ENCODE measurements around the gene GLRX5. TPM values are rescaled to one million over a fixed set of nuclear protein-coding genes. Genes with fewer than 3 reads are reported as not detected.
A peak's percentile ranks its signal among the peaks of the same experiment; 100 is the strongest.

GLRX5 gene
- total RNA-seq, 1 experiment from 2014 or later, result 62.2 TPM

- Mint-ChIP-seq H3K27ac (no peak overlapping the region; a peak in 1 of 7 replicates), H3K9me3 (no peaks in the 10 kb centered on the region), H3K27me3 (ENCODE audit: low read depth) (peaks cover 13% of the 10 kb centered on the region), H3K4me1 (peaks cover 5 to 9% of the 10 kb centered on the region in 2 experiments), H3K4me3 (no peak overlapping the region), H3K36me3 (ENCODE audit: insufficient read depth in 1 of 3, low read depth in 3 of 3) (no peaks in the 10 kb centered on the region)
- H2AFZ ChIP-seq (ENCODE audit: low read length), result no peak overlapping the region
- no peak overlapping the region for H3T11ph ChIP-seq (ENCODE audit: low read length)
- H3K4me1 ChIP-seq (ENCODE audit: insufficient read depth, low read length), result no peaks in the 10 kb centered on the region
- no peak overlapping the region for H2BK20ac ChIP-seq (ENCODE audit: low read depth, low read length, poor library complexity, severe bottlenecking)
- H3K56ac ChIP-seq (ENCODE audit: insufficient read length, low read depth, low read length), result no peak overlapping the region
- no peaks in the 10 kb centered on the region for H3K23me2 ChIP-seq (ENCODE audit: insufficient read length, low read depth, low read length, poor library complexity, severe bottlenecking)
- no peak overlapping the region for H3K9ac ChIP-seq (ENCODE audit: extremely low read depth, insufficient read length, low read length)
- H2BK120ac ChIP-seq (ENCODE audit: low read depth, low read length, poor library complexity, severe bottlenecking), result no peak overlapping the region
- no peak overlapping the region for H4K5ac ChIP-seq (ENCODE audit: insufficient read length, low read depth, low read length)
- H2BK15ac ChIP-seq (ENCODE audit: low read depth, low read length), result no peak overlapping the region
- no peaks in the 10 kb centered on the region for H3K79me2 ChIP-seq (ENCODE audit: insufficient read depth, low read length)
- no peak overlapping the region for H4K8ac ChIP-seq (replicated peaks; ENCODE audit: insufficient read length, low read depth, low read length)
- no peak overlapping the region for H3K27ac ChIP-seq (ENCODE audit: insufficient read length, low read depth, low read length)
- H3K27me3 ChIP-seq (ENCODE audit: insufficient read depth, low read length), result no peaks in the 10 kb centered on the region
- no peaks in the 10 kb centered on the region for H3K9me3 ChIP-seq (ENCODE audit: control insufficient read depth, low read depth, low read length)
- no peak overlapping the region for H2BK5ac ChIP-seq (ENCODE audit: insufficient read length, low read length)
- peaks cover 2% of the 10 kb centered on the region for H4K20me1 ChIP-seq (ENCODE audit: control insufficient read depth, insufficient read depth, insufficient read length)
- no peak overlapping the region for H3K4me2 ChIP-seq (ENCODE audit: insufficient read depth, insufficient read length, low read length)
- H3K79me1 ChIP-seq (ENCODE audit: insufficient read depth, low read depth, low read length, poor library complexity, severe bottlenecking), result no peaks in the 10 kb centered on the region
- no peak overlapping the region for H2BK12ac ChIP-seq (ENCODE audit: insufficient read length, low read depth, low read length)
- H3K18ac ChIP-seq (ENCODE audit: insufficient read length, low read depth, low read length), result no peak overlapping the region
- H3K14ac ChIP-seq (ENCODE audit: insufficient read depth, low read length), result peak overlapping the region; percentile 2; the same call in 1 of the 2 replicates
- H3K23ac ChIP-seq (ENCODE audit: insufficient read length, low read depth, low read length), result no peak overlapping the region
- no peak overlapping the region for H2AK5ac ChIP-seq (ENCODE audit: insufficient read length, low read length)
- TF ChIP-seq CTCF (conservative IDR thresholded peaks at IDR 0.05), result no peak
- no peak for DNase-seq
- no peak overlapping the region for H4K91ac ChIP-seq (ENCODE audit: insufficient read length, low read depth, low read length)
- WGBS (ENCODE audit: extremely low coverage, insufficient read length, low lambda C conversion rate), result no CpG with 5 or more reads among the region's 14 CpGs
- no peak overlapping the region for H3K4ac ChIP-seq (ENCODE audit: low read depth, low read length)
Observed at GRCh38 chr14:95500201-95500681, 34.6 kb upstream of the GLRX5 start.
